Measurements from ENCODE around the gene PRKD1. TPM values are rescaled to one million over a fixed set of nuclear protein-coding genes. Genes with fewer than 3 reads are reported as not detected.

The PRKD1 gene
- total and polyA plus RNA-seq, 2 experiments from 2014 or later = 7.5 to 16.5 TPM

DNA sequence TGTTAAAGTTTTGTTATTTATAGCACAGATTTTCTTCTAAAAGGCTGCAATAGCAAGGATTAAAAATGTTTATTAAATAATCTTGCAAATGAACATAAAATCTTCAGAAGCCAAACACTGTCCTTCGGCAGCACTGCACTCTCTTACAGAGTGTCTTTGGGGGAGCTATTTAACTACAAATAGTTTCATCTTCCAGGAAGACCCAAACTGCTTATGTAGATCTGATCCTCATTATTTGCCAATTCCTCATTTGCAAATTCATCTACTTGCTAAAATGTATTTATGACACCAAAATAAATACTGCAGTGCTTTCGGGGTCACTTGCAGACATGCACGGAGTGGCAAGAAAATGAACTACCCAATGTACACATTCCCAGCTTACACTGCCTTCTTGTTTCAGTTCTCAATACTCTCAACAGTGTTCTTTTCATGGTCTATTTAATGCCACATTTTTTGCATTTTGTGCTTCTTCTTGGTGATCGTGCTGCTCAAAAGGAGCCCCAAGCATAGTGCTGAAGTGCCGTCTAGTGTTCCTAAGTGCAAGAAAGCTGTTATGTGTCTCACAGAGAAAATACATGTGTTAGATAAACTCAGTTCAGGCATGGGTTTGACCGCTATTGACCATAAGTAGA is 128.1 kb downstream of the PRKD1 start:
- Histone ChIP-seq H3K27ac (no peak overlapping the region), H3K9me2 (replicated peaks; ENCODE audit: insufficient read depth) (no peaks in the 10 kb centered on the region), H3K36me3 (replicated peaks; ENCODE audit: insufficient read depth, low read depth) (no peaks in the 10 kb centered on the region), H2AFZ (no peak overlapping the region), H3K27me3 (no peaks in the 10 kb centered on the region), H3K4me3 (no peak overlapping the region), H3K4me1 (ENCODE audit: insufficient read depth) (no peaks in the 10 kb centered on the region), H3K4me2 (no peak overlapping the region), H3K79me2 (peaks cover 3% of the 10 kb centered on the region), H3K9me3 (ENCODE audit: low read depth) (no peaks in the 10 kb centered on the region), H4K20me1 (ENCODE audit: insufficient read depth, poor library complexity, severe bottlenecking) (no peaks in the 10 kb centered on the region)
- 85% methylated on average over 6 of the region's 6 CpGs for WGBS (ENCODE audit: low lambda C conversion rate, missing lambda C conversion rate)
- TF ChIP-seq EZH2 (IDR thresholded peaks at IDR 0.05; ENCODE audit: borderline replicate concordance) (no peak), EZH2phosphoT487 (IDR thresholded peaks at IDR 0.05; ENCODE audit: low read depth, severe bottlenecking, unreplicated experiment) (no peak)
- TF ChIP-seq, protein P1, sequence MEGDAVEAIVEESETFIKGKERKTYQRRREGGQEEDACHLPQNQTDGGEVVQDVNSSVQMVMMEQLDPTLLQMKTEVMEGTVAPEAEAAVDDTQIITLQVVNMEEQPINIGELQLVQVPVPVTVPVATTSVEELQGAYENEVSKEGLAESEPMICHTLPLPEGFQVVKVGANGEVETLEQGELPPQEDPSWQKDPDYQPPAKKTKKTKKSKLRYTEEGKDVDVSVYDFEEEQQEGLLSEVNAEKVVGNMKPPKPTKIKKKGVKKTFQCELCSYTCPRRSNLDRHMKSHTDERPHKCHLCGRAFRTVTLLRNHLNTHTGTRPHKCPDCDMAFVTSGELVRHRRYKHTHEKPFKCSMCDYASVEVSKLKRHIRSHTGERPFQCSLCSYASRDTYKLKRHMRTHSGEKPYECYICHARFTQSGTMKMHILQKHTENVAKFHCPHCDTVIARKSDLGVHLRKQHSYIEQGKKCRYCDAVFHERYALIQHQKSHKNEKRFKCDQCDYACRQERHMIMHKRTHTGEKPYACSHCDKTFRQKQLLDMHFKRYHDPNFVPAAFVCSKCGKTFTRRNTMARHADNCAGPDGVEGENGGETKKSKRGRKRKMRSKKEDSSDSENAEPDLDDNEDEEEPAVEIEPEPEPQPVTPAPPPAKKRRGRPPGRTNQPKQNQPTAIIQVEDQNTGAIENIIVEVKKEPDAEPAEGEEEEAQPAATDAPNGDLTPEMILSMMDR (IDR thresholded peaks at IDR 0.05; ENCODE audit: poor library complexity) = no peak
- DNase-seq (ENCODE audit: low spot score) = no peak

DNA sequence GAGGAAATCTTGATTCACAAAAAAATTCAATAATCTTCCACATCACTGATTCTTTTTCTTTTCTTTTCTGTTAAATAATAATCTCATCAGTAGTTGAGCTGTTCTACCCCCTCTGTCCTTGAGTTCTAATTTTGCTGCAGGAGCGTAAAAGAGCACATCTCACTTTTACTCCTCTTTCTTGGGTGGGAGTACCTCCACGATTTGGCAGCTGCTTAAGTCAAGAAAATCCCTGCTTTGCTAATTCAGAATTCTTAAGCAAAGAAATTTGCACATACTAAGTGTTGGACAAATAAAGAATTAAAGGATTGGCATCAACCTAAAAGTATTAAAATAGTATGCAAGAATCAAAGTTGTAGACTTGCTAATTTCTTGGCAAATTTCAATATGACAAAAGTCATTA is 128.8 kb downstream of the PRKD1 start:
- no peaks in the 10 kb centered on the region for H4K20me1 ChIP-seq (ENCODE audit: insufficient read depth, poor library complexity, severe bottlenecking)
- no peaks in the 10 kb centered on the region for H3K27me3 ChIP-seq
- H3K27ac ChIP-seq = no peak overlapping the region
- no peak overlapping the region for H3K4me3 ChIP-seq
- TF ChIP-seq EZH2 (IDR thresholded peaks at IDR 0.05; ENCODE audit: borderline replicate concordance) (no peak), EZH2phosphoT487 (IDR thresholded peaks at IDR 0.05; ENCODE audit: low read depth, severe bottlenecking, unreplicated experiment) (no peak)
- TF ChIP-seq, protein P1 (IDR thresholded peaks at IDR 0.05; ENCODE audit: poor library complexity) = no peak
- no peak overlapping the region for H3K4me2 ChIP-seq
- H3K4me1 ChIP-seq (ENCODE audit: insufficient read depth) = no peaks in the 10 kb centered on the region
- no peaks in the 10 kb centered on the region for H3K36me3 ChIP-seq (replicated peaks; ENCODE audit: insufficient read depth, low read depth)
- no peak for DNase-seq (ENCODE audit: low spot score)
- no peak overlapping the region for H2AFZ ChIP-seq
- WGBS (ENCODE audit: low lambda C conversion rate, missing lambda C conversion rate) = 76% methylated on average over 2 of the region's 2 CpGs
- no peaks in the 10 kb centered on the region for H3K9me2 ChIP-seq (replicated peaks; ENCODE audit: insufficient read depth)
- no peaks in the 10 kb centered on the region for H3K9me3 ChIP-seq (ENCODE audit: low read depth)
- peaks cover 3% of the 10 kb centered on the region for H3K79me2 ChIP-seq

DNA sequence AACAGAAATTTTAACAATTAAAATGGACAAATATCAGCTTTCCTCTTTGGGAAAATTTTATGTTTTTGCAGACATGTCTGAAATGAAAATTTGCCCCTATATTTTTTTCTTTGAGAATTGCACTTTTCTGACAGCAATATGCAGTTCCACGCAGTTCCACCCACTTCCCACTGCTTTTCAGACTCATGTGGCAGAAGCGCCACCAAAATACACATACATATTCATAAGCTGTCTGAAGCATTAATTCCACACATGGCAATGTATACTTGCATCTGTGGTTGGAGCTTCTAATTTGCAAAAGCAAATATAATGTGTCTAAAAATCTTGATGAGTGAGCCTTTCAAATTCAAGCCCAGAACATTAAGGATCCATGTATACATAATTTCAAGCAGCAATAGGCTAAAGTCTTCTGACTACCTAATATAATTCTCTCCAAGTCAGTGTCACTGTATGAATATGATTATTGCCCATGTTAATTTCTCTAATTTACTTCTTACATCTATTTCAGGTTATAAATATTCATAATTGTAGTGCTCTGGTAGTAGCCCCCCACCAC is 129.5 kb downstream of the PRKD1 start:
- Histone ChIP-seq H3K4me3 (no peak overlapping the region), H3K4me2 (no peak overlapping the region), H3K9me3 (ENCODE audit: low read depth) (no peaks in the 10 kb centered on the region), H3K79me2 (no peaks in the 10 kb centered on the region), H3K36me3 (replicated peaks; ENCODE audit: insufficient read depth, low read depth) (no peaks in the 10 kb centered on the region), H4K20me1 (ENCODE audit: insufficient read depth, poor library complexity, severe bottlenecking) (no peaks in the 10 kb centered on the region), H3K27ac (no peak overlapping the region), H3K9me2 (replicated peaks; ENCODE audit: insufficient read depth) (no peaks in the 10 kb centered on the region), H2AFZ (no peak overlapping the region), H3K4me1 (ENCODE audit: insufficient read depth) (no peaks in the 10 kb centered on the region), H3K27me3 (no peaks in the 10 kb centered on the region)
- no peak for DNase-seq (ENCODE audit: low spot score)
- TF ChIP-seq EZH2 (IDR thresholded peaks at IDR 0.05; ENCODE audit: borderline replicate concordance) = no peak
- TF ChIP-seq, protein P1 (IDR thresholded peaks at IDR 0.05; ENCODE audit: poor library complexity) = no peak
- TF ChIP-seq EZH2phosphoT487 (IDR thresholded peaks at IDR 0.05; ENCODE audit: low read depth, severe bottlenecking, unreplicated experiment) = no peak
- 100% methylated on average over 2 of the region's 2 CpGs for WGBS (ENCODE audit: low lambda C conversion rate, missing lambda C conversion rate)

All from hepatocyte (in vitro differentiated cells).